Fibroblast of skin of left biceps (primary cell): ENCODE results near the gene BLMH.
"Not testable (repeated sequence)": the region's sequence is repeated elsewhere in the genome, so short reads cannot be mapped to it uniquely, and the experiment has no call there.

Experiments
- DNase-seq, 2 experiments: peaks; one replicate each; pipeline ENCODE4 v3.0.0-alpha.2; 2013; ENCODE audit warnings: low read depth in 2 of 2

The BLMH gene

DNA sequence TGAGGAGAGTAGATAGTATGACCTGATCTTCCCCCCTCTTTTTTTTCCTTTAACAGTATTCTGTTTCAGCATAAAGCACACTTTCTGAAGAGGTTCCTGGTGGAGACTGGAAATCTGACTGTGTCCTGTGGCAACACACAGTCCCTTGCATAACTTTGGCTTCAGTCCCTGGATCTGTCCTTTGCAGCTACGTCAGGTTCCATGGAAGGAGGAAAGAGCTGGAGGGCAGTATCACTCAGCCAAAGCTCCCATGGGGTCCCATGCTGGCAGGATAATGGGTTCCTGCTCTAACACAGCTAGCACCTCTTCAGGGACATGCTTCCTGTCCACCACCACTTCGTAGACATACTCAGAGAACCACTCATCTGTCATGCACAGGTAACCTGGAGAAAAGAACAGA, 43.0 kb downstream of the BLMH start:
- no peak for DNase-seq

- DNase-seq: no peak
Measured at GRCh38 chr17:30246460-30246859, 45.3 kb downstream of the BLMH start.

DNA sequence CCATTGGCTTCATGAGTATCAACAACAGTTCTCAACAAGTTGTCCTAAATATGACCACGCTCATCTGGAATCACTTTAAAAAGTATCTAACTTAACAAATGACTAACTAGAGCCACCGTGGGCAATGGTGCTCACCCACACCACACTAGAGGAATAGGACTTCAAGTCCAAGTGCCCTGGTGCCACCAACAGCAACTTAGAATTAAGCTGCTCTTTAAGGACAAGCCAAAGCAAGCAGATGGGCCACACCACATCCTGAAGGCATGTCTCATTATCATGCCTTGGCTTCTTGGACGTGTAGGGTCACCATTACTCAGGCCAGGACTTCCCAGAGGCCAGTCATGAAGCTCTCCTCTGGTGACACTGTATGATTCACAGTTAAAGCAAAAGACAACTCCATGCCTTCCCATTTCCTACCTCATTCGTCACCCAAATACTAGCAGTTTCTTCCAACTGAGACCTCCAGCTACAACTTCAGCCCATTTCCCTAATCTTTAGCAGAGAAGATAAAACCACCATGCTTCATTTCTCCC, 46.8 kb downstream of the BLMH start:
- DNase-seq: no peak

GRCh38 chr17:30243568-30243967, 48.2 kb downstream of the BLMH start:
- no peak for DNase-seq

- DNase-seq: no peak
Measured at GRCh38 chr17:30243002-30243401, 48.7 kb downstream of the BLMH start.

DNA sequence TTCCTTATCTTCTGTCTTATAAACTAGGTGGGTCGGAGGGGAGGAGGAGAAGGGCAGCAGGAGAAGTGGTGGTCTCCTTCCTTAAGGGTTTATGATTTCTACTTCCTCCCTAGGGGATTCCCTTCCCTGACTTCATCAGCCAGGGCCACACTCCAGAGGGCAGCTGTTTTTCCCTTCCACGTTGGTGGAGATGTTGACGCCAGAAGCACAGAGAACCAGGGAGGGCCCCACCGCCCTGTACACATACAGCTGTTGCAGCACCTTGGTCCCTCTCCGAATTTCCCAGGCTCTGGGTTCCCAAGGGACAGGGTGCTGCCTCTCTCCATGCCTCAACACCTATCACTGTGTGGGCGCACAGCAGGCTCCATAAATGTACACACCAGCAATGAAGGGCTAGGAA, 50.7 kb downstream of the BLMH start:
- no peak for DNase-seq

DNA sequence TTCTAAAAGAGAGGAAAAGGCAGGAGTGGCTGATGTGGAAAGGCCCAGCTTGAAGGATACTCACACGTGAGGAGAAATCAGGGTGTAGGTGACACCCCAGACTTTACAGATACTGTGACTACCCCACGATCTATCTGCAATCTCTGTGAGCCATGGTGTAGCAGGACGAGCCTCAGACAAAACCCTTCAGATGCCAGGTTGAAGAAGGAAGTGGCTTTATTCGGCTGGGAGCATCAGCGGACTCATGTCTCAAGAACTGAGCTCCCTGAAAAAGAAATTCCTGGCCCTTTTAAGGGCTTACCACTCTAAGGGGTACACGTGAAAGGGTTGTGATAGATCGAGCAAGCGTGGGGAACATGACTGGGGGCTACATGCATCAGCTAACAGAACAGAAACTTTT, 51.6 kb downstream of the BLMH start:
- DNase-seq: no peak

DNA sequence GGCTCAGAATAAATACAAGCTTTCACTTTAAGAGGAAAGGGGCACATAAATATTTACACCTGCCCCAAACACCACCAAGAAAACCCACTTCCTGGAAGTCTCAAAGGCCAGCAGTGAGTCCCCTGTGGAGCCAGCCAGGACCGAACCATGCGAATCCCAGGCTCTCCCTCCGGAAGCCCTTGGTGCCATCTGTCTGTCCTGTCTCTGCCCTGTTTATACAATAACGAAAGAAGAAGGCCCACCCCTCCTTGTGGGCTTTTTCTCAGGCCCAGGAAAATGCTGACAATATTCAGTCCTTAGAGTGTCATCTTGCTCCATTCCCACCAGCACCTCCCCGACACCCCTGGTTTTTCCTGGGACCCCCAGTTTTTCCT, 52.7 kb downstream of the BLMH start:
- DNase-seq: no peak

GRCh38 chr17:30238387-30239088, 53.2 kb downstream of the BLMH start:
- DNase-seq: no peak

- DNase-seq: no peak
Measured at GRCh38 chr17:30238003-30238344, 53.8 kb downstream of the BLMH start.

- DNase-seq: no peak
Measured at GRCh38 chr17:30237296-30238002, 54.3 kb downstream of the BLMH start.

DNA sequence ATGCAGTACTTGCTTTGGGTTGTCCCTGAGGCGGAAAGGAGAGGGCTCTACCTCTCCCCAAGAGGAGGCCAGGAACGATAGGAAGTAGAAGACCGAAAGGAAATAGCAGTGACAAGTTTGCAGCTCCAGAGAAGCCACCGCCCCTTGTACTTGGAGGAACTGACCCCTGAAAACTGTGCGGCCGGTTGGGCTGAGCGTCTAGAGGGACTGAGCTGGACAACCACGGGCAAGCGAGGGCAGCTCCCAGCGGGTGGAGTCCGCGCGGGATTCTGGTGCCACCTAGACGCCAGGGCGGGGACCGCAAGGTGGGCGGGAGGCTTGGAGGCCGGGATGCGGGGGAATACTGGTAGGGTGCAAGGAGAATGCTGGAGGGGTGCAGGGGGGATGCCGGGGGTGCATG, 55.0 kb downstream of the BLMH start:
- DNase-seq: no peak

- DNase-seq: no peak
Measured at GRCh38 chr17:30236297-30236624, 55.5 kb downstream of the BLMH start.

DNA sequence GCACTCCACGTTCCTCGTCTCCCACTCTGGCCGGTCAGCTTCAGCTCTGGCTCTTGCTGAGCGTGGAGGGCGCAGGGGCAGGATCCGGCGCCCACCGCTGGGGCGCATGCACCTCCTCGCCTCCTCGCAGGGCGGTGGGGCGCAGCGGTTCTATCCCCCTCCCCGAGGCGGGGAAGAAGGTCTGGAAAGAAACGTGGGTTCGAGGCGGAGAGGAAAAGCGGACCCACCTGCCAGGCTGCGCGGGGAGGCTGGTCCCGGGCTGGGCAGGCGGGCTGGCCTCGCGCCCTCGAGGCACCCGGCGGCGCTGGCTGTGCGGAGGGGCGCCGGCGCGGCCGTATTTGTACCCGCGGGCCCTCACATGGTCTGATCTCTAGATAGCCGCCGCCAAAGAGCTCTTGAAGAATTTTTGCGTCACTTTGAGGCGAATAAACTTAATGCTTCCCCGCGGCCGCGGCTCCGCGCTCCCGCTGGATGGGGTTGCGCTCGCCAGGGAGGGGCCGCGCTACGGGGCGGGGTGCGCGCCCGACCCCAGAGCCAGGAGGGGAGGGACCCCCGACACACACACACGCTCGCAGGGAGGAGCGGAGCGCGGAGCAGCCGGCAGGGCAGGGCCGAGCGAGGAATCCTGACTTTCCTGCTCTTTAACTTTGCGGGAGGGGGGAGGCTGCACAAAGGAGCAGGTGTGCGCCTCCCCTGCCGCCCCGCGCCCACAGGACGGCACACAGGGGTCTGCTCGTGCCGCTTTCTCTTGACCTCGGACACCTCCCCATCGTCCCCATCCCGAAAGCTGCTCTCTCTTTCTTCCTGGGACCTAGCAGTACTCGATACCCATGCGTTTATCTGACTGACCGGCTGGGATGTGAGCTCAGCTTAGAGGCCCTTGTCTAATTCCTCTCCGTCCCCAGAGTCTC, 56.1 kb downstream of the BLMH start, which contains the start of gene SLC6A4:
TSS of gene SLC6A4 (minus strand) at position 312 of the 911 bp plus-strand sequence. CDS start 13,739 bp downstream, outside the sequence.
- DNase-seq: no peak

DNA sequence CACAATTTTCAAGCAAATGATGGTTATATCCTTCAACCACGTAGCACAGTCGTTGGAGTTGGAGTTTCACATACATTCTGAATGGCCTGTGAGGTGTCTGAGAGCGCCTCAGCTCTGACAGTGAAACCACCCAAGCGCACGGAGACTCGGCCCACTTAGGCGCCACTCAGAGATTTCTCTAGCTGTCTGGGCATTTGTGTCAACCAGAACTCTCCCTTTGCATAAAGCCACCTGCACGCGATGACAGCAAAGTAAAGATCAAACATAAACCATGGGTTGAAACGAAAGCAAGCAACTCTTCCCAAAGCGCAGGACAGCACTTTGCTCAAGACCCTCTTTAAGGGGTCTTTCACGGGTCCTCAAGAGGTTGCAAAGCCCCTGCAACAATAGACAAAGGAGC, 56.8 kb downstream of the BLMH start:
- DNase-seq: no peak

DNA sequence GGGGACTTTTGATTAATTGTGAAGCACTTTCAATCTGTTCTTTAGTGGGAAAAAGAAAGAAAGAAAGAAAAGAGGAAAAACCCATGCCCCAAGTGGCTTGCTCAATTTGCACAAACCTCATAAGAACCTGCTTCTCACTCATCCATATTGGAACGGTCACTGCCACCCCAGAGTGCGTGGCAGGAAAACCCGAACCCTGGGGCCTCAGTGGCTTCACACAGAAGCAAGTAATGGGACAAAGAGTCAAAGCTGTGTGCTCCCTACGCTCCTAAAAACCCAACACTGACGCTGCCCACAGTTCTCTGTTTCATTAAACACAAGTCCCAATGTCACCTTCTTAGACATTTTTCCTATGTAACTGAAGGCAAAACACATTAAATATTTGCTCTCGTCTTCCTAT, 57.4 kb downstream of the BLMH start:
- DNase-seq: no peak

GRCh38 chr17:30232824-30233427, 58.8 kb downstream of the BLMH start:
- no peak for DNase-seq

- no peak for DNase-seq
Measured at GRCh38 chr17:30232015-30232823, 59.5 kb downstream of the BLMH start.

GRCh38 chr17:30230596-30231125, 61.1 kb downstream of the BLMH start:
- no peak for DNase-seq

DNA sequence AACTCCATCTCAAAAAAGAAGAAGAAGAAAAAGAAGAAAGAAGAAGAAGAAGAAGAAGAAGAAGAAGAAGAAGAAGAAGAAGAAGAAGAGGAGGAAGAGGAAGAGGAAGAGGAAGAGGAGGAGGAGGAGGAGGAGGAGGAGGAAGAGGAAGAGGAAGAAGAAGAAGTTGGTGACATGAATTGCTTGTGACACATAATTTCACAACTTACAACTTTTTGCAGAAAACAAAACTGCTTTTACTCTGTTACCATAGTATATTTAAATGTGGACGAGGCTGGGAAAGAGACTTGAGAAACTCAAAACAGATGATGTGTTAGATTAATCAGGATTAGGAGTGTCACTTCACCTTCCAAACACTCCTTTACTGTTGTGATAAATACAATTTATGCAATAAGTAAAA, 61.7 kb downstream of the BLMH start:
- DNase-seq: not testable (repeated sequence)

- no peak for DNase-seq
Measured at GRCh38 chr17:30229012-30229411, 62.7 kb downstream of the BLMH start.
